Nephron (organoid): ENCODE results near the gene SYP.

Experiments used
- H3K27ac Mint-ChIP-seq, 3 experiments: 2 replicates each; pipeline ENCODE4 v1.8.0; 2020; ENCODE audit warnings: mixed read lengths in 3 of 3, mild to moderate bottlenecking in 2 of 3, moderate library complexity in 1 of 3
- H3K27me3 Mint-ChIP-seq: 2 replicates; pipeline ENCODE4 v1.8.0; 2021; ENCODE audit warnings: low read depth, mild to moderate bottlenecking, moderate library complexity, mixed read lengths
- H3K36me3 Mint-ChIP-seq: 2 replicates; pipeline ENCODE4 v1.8.0; 2020; ENCODE audit warnings: low read depth, mixed read lengths
- H3K4me1 Mint-ChIP-seq: 2 replicates; pipeline ENCODE4 v1.8.0; 2020; ENCODE audit warnings: mixed read lengths
- H3K4me3 Mint-ChIP-seq, 3 experiments: 2 replicates each; pipeline ENCODE4 v1.8.0; 2020; ENCODE audit warnings: mild to moderate bottlenecking in 3 of 3, mixed read lengths in 3 of 3, moderate library complexity in 2 of 3
- H3K9me3 Mint-ChIP-seq: 2 replicates; pipeline ENCODE4 v1.8.0; 2020; ENCODE audit warnings: mixed read lengths
- CTCF ChIP-seq, 3 experiments: fragments of 200-600 bp; sonication (generic); IDR thresholded peaks; one replicate each; pipeline ENCODE4 v1.5.0; 2021; ENCODE audit warnings: antibody characterized with exemption in 3 of 3; ENCODE audit not compliant: unreplicated experiment in 3 of 3

Gene SYP

DNA sequence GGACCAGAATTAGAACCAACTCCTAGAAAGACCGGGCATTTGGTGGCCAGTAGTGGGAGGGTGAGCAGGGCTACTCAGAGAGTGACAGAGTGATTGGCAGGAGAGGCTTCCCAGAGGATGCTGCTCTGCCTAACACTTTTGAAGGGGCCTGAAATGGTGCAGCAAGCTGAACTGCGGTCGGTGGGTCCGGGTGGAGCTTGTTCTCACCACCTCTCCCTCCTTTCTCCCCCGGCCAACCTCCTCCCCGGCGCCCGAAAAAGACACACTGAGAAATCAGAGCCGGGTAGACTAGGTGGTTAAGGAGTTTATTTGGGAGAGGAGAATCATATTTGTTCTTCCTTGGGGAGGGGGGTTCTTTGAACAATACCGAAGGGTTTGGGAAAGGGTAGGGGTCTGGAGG, 12.5 kb downstream of the SYP start:
- H3K4me1 Mint-ChIP-seq = peaks cover 14% of the 10 kb centered on the region
- no peak for TF ChIP-seq CTCF (IDR thresholded peaks at IDR 0.05; ENCODE audit: unreplicated experiment in 3 of 3)
- H3K27ac Mint-ChIP-seq = peak overlapping the region; percentile 39 to 81 (median 76)
- H3K4me3 Mint-ChIP-seq = peak overlapping the region in 2 of 3 experiments; percentile 29 to 70
- peaks cover 3% of the 10 kb centered on the region for H3K9me3 Mint-ChIP-seq
- peaks cover 2% of the 10 kb centered on the region for H3K36me3 Mint-ChIP-seq
- no peaks in the 10 kb centered on the region for H3K27me3 Mint-ChIP-seq

DNA sequence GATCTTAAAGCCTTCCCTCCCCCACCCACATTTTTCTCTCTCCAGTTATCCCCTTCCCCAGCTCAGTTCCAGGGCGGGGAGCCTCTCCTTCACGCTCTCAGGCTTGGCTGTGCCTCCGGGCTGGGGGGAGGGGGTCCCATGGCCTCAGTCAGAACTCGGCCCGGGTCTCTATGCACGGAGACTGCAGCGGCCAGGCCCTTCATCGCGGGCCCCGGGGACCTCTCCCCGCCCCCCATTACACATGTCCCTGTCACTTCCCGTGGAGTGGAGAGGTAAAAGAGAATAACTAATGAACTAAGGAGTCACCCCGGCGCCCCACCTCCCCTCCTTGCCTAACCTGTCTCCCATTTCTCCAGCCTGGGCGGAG, 13.0 kb downstream of the SYP start:
- peak overlapping the region; percentile 39 to 81 (median 76) for H3K27ac Mint-ChIP-seq
- H3K36me3 Mint-ChIP-seq = peaks cover 7% of the 10 kb centered on the region
- no peak for TF ChIP-seq CTCF (IDR thresholded peaks at IDR 0.05; ENCODE audit: unreplicated experiment in 3 of 3)
- peaks cover 14% of the 10 kb centered on the region for H3K4me1 Mint-ChIP-seq
- H3K27me3 Mint-ChIP-seq = no peaks in the 10 kb centered on the region
- peaks cover 3% of the 10 kb centered on the region for H3K9me3 Mint-ChIP-seq
- H3K4me3 Mint-ChIP-seq = peak overlapping the region; percentile 59 to 70 (median 65)

GRCh38 chrX:49186125-49187027, 13.6 kb downstream of the SYP start, which contains the start of gene PRICKLE3:
PRICKLE3 (minus strand) TSS chrX:49186373; CDS start chrX:49186297, 76 bp downstream.
- TF ChIP-seq CTCF (IDR thresholded peaks at IDR 0.05; ENCODE audit: unreplicated experiment in 3 of 3) = peak in 1 of 3 experiments; percentile 24
- no peaks in the 10 kb centered on the region for H3K27me3 Mint-ChIP-seq
- peak within 1 kb of the TSS; percentile 56 to 83 (median 81) for H3K27ac Mint-ChIP-seq
- H3K4me1 Mint-ChIP-seq = peaks cover 14% of the 10 kb centered on the region
- H3K9me3 Mint-ChIP-seq = peaks cover 3% of the 10 kb centered on the region
- H3K36me3 Mint-ChIP-seq = peaks cover 8% of the 10 kb centered on the region
- H3K4me3 Mint-ChIP-seq = peak within 1 kb of the TSS; percentile 80 to 86 (median 83)

- H3K36me3 Mint-ChIP-seq = peaks cover 17% of the 10 kb centered on the region
- peak overlapping the region; percentile 56 to 83 (median 81) for H3K27ac Mint-ChIP-seq
- peak overlapping the region; percentile 80 to 86 (median 83) for H3K4me3 Mint-ChIP-seq
- H3K4me1 Mint-ChIP-seq = peaks cover 8% of the 10 kb centered on the region
- H3K27me3 Mint-ChIP-seq = no peaks in the 10 kb centered on the region
- H3K9me3 Mint-ChIP-seq = peaks cover 9% of the 10 kb centered on the region
- TF ChIP-seq CTCF (IDR thresholded peaks at IDR 0.05; ENCODE audit: unreplicated experiment in 3 of 3) = no peak
Measured at GRCh38 chrX:49184294-49185281, 15.4 kb downstream of the SYP start.

- Mint-ChIP-seq H3K27me3 (no peaks in the 10 kb centered on the region), H3K27ac (peak overlapping the region; percentile 56 to 81 (median 59)), H3K9me3 (peaks cover 15% of the 10 kb centered on the region), H3K4me3 (peak overlapping the region; percentile 78 to 83 (median 80)), H3K4me1 (peaks cover 4% of the 10 kb centered on the region), H3K36me3 (peaks cover 23% of the 10 kb centered on the region)
- TF ChIP-seq CTCF (IDR thresholded peaks at IDR 0.05; ENCODE audit: unreplicated experiment in 3 of 3) = no peak
Measured at GRCh38 chrX:49183701-49184281, 16.2 kb downstream of the SYP start.
